EH (cell line): ENCODE results near the gene SLX4IP.

Experiments
- DNase-seq: peaks from one replicate; pipeline ENCODE4 v3.0.0-alpha.2; 2015; ENCODE audit warnings: low read depth

SLX4IP gene

GRCh38 chr20:10521836-10522235, 86.7 kb downstream of the SLX4IP start:
- DNase-seq = no peak

- no peak for DNase-seq
Measured at GRCh38 chr20:10522328-10522727, 87.2 kb downstream of the SLX4IP start.

- DNase-seq = peak; percentile 15
Measured at GRCh38 chr20:10523443-10523842, 88.3 kb downstream of the SLX4IP start.

DNA sequence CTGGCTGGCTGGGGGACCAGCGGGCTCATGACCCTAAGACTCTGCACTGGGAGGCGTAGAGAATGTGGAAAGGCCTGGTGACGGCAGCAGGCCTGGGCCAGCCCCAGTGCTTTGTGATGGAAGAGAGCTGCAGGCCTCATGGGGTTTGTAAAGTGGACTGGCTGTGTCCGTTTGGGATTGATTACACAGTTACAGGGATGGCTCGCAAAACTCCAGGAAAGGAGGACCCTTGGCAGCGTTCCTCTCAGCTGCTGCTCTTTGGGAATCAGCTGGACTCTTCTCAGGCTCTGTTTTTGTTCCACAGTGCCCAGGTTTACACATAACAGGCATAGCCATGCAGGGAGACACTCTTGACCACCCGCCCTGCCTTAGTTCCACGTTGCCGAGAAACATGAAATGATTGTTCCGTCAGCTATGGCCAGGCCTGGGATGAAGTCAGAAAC, 89.0 kb downstream of the SLX4IP start:
- DNase-seq = peak; percentile 16

DNA sequence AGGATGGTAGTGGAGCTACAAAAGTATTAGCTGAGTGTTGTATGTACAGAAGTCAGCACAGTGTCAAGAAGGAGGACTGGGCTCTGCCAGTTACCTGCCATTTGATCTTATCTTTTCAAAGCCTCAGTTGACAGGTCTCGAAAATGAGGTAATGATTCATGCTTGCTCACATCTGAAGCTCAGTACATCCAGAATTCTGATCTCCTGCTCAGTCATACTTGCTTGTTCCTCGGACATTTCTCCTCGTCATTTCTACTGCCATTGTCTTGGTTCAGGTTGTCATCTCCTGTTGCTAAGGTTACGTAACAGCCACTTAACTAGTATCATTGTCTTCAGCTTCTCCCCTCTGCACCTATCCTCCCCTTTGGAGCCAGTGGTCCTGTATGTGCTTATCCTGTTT, 89.5 kb downstream of the SLX4IP start:
- DNase-seq = no peak

- no peak for DNase-seq
Measured at GRCh38 chr20:10527781-10528180, 92.7 kb downstream of the SLX4IP start.

GRCh38 chr20:10530883-10531282, 95.8 kb downstream of the SLX4IP start:
- DNase-seq = no peak

- peak; percentile 49 for DNase-seq
Measured at GRCh38 chr20:10531848-10532247, 96.7 kb downstream of the SLX4IP start.

- DNase-seq = no peak
Measured at GRCh38 chr20:10532361-10532760, 97.3 kb downstream of the SLX4IP start.

GRCh38 chr20:10536531-10536930, 101.4 kb downstream of the SLX4IP start:
- no peak for DNase-seq

GRCh38 chr20:10537850-10538480, 102.9 kb downstream of the SLX4IP start:
- DNase-seq = peak; percentile 70

DNA sequence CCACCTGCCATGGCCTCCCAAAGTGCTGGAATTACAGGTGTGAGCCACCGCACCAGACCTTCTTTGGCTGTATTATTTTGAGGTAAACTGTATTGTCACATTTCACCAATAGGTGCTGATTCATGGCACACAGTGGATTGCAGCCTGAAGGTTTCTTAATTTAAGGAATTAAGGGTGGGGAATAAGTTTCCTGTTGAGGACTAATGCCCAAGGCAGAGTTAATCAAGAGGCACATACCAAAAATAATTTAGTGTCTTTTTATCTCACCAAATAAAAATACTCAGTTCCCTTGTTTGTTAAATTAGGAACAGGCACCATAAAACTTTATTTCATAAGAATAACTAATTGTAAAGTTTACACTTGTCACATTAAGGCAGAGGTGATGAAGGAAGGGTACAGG, 103.7 kb downstream of the SLX4IP start:
- no peak for DNase-seq

DNA sequence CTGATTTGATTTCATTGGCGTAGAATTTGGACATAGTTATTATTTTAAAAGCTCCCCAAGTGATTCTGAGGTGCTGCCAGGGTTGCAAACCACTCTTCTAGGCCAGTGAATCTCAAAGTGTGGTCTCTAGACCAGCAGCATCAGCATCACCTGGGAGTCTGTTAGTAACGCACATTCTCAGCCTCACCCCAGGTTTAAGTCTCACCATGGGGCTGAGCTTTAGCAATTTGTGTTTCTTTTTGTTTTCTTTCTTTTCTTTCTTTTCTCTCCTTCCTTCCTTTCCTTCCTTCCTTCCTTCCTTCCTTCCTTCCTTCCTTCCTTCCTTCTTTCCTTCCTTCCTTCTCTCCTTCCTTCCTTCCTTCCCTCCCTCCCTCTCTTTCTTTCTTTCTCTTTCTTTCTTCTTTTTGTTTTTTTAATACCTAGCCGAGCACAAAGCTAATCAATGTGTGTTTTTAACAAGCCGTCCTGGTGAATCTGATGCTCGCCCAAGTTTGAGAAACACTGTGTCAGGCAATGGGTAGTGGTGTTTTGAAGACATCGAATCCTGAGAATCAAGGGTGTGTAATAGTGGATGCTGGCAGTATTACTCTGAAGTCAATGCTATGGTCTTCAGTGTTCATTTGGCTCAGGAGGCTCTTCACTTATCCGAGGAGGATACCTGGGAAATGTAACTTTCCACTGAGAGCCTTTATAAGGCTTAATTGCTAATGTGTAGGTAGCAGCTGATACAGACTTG, 104.9 kb downstream of the SLX4IP start:
- DNase-seq = no peak

DNA sequence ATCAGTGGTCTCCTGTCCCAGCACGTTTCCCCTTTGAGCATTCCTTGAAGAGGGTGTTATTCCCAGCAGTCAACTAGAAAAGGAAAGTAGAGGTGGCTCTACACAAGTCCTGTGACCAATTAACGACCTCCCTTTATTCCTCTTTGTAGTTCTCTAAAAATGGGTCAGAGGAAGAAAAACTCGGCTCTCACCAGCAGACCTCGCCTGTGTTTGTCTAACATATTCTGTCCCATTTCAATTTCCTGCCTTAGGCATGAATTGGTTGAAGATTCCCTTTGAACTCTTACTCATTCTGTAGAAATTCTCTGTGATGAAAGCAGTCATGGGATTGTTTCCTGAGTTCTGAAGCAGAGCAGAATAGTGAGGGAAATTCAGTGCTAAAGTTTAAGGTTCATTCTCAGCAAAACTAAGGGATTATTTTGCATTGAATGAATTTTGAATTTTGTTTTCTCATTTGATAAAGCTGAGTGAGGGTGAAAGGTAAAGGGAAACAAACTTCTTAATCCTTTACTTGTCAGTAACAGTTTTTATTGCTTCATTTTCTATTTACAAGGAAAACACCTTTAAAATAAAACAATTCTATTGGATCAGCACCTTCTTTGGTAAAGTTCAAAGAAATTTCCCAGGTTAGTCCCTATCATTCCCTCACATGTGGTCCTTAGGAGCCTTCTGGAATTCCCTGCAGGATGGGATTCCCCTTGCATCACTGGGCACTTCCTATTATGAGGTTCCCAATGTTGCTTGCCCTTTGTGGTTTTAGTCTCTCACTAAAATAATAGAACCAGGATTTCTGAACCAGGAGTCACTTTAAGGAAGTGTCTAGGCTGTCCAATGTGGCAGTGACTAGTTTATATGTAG, 105.8 kb downstream of the SLX4IP start:
- DNase-seq = peak; percentile 92

DNA sequence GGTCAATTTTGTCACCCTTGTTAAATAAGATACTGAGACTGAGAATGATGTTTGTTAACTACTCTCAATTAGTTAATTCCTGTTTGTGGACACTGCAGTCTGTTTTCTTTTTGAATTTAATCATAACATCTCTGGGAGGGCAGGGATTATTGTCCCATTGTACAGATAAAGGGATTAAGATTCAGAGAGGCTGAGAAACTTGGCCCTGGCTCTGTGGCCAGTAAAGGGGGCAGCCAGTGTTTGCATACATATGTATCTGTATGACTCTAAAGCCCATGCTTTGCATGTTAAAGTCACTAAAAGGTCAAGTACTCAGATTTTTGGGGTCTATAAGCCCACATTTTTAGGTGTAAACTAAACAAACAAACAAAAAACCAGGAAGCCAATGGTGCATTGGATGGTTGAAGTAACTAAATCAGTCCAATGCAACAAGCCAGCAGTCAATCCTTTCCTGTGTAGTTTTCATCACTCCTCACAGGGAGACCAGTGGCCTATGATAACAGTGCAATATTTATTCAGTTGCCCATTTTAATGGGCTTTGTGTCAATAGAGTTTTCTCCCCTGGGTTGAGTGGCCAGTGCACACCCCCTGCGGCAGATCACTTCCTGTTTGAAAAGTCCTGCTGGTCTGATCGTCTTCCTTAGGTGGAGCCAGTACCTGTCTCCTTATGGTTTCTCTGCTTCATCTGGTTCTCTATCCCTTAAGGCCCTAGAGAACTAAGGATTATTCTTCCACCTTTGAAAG, 106.7 kb downstream of the SLX4IP start:
- no peak for DNase-seq

DNA sequence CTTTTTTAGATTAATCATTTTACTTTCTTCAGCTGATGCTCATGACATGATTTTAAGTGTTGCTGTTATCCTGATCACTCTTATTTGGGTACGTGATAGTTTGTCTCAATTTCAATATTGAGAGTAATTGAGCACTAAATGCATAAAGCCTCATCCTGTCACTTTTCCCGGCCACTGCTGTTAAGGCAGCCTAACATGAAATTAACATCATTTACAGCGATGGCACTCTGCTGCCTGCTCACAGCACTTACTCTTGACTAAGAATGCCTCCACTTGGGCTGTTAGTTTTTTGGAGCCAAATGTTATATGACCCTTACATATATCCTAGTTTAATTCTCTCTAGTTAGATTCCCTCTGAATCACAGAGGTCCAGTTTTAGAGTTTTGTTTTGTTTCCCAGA, 107.3 kb downstream of the SLX4IP start:
- DNase-seq = no peak

- no peak for DNase-seq
Measured at GRCh38 chr20:10543480-10543879, 108.4 kb downstream of the SLX4IP start.

DNA sequence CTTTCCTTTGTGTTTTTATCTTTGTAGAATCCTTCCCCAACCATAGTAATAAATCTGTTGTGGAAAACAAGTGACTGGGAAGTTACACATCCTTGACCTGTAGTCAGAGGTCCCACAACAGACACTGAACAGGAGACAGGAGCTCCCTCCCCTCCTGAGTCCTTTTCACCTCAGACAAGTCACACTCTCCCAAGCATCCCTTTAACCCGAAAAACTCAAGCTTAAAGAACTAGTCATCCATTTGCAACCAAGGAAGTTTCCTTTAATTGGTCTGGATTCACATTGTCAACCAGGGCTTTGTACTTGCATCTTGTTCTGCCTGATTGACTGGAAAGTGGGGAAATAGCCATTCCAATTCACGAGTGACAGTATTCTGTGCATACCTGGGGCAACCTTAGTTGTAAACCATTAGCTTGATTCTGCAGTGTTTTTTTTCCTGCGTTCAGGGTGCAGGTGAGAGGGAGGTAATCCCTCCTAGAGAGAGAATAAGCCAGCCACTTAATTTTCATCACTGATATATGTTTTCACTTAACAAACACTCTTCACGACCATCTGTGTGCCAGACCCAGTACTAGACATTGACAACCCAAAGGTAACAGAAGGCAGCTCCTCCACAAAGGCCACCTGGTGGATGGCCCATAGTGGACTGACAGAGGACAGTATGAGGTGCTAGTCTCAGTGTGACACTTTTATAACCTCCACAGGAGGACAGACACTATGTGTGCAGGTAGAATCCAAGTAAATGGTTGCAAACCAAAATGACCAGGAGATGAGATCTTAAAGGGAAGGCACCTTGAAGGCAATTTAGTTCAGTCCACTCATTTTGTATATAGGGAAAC, 112.4 kb downstream of the SLX4IP start:
- DNase-seq = peak; percentile 31

DNA sequence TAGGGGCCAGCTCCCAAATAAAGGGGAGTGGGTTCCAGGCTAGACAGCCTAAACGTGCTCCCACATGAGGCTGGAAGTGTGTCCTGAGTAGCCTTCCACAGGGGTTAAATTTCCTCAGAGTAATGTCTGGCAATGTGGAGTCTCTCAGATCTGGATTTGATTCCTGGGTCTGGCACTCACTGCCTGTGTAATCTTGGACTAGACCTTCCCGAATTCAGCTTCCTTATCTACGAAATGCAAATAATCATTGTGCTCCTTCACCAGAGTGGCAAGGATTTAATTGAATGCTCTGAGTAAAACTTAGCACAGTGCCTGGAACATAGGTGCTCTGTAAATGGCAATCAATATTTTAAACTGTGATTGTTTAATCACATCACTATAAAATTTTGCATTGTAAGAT, 114.4 kb downstream of the SLX4IP start:
- no peak for DNase-seq

GRCh38 chr20:10550204-10551118, 115.4 kb downstream of the SLX4IP start:
- no peak for DNase-seq
